PFSK-1 (cell line): Measurements from ENCODE around the gene C2orf42.

Experiments
- FOXP2 ChIP-seq: optimal IDR thresholded peaks from 2 replicates; pipeline ENCODE3; 2011; ENCODE audit warnings: borderline replicate concordance, control low read depth, inconsistent platforms; ENCODE audit not compliant: insufficient read depth; ENCODE audit errors: extremely low read length, extremely low read depth
- POLR2AphosphoS5 ChIP-seq: IDR thresholded peaks from 2 replicates; pipeline ENCODE4 v1.6.1; 2012; ENCODE audit warnings: low read depth, mild to moderate bottlenecking, control low read depth, low read length, moderate library complexity
- SIN3A ChIP-seq: IDR thresholded peaks from 2 replicates; pipeline ENCODE4 v1.6.1; 2012; ENCODE audit warnings: mild to moderate bottlenecking, low read length, moderate library complexity, borderline replicate concordance; ENCODE audit not compliant: insufficient read depth
- TAF1 ChIP-seq: IDR thresholded peaks from 2 replicates; pipeline ENCODE4 v1.6.1; 2012; ENCODE audit warnings: low read length, control low read depth, borderline replicate concordance; ENCODE audit not compliant: insufficient read depth
- TF ChIP-seq, protein P1 (sequence below), 2 experiments: IDR thresholded peaks; 2 replicates each; pipeline versions ENCODE4 v1.6.1 to v1.8.0; 2011 to 2012; ENCODE audit warnings: low read depth in 2 of 2, low read length in 2 of 2, control low read depth in 1 of 2, inconsistent platforms in 1 of 2, mild to moderate bottlenecking in 1 of 2, moderate library complexity in 1 of 2; ENCODE audit not compliant: insufficient read depth in 1 of 2

Gene C2orf42

GRCh38 chr2:70125498-70125898, 65.3 kb downstream of the C2orf42 start:
- no peak for TF ChIP-seq SIN3A
- TF ChIP-seq, protein P1, sequence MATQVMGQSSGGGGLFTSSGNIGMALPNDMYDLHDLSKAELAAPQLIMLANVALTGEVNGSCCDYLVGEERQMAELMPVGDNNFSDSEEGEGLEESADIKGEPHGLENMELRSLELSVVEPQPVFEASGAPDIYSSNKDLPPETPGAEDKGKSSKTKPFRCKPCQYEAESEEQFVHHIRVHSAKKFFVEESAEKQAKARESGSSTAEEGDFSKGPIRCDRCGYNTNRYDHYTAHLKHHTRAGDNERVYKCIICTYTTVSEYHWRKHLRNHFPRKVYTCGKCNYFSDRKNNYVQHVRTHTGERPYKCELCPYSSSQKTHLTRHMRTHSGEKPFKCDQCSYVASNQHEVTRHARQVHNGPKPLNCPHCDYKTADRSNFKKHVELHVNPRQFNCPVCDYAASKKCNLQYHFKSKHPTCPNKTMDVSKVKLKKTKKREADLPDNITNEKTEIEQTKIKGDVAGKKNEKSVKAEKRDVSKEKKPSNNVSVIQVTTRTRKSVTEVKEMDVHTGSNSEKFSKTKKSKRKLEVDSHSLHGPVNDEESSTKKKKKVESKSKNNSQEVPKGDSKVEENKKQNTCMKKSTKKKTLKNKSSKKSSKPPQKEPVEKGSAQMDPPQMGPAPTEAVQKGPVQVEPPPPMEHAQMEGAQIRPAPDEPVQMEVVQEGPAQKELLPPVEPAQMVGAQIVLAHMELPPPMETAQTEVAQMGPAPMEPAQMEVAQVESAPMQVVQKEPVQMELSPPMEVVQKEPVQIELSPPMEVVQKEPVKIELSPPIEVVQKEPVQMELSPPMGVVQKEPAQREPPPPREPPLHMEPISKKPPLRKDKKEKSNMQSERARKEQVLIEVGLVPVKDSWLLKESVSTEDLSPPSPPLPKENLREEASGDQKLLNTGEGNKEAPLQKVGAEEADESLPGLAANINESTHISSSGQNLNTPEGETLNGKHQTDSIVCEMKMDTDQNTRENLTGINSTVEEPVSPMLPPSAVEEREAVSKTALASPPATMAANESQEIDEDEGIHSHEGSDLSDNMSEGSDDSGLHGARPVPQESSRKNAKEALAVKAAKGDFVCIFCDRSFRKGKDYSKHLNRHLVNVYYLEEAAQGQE (IDR thresholded peaks at IDR 0.05; ENCODE audit: insufficient read depth in 1 of 2, low read depth in 2 of 2, low read length in 2 of 2), result no peak
- no peak for TF ChIP-seq POLR2AphosphoS5

GRCh38 chr2:70124983-70125480, 65.8 kb downstream of the C2orf42 start:
- TF ChIP-seq SIN3A, result no peak
- 0 out of 2 replicates have a peak, but pooled peaks have one; percentile 4 for TF ChIP-seq TAF1
- peak; percentile 40; the same call in 1 of the 2 replicates for TF ChIP-seq POLR2AphosphoS5

DNA sequence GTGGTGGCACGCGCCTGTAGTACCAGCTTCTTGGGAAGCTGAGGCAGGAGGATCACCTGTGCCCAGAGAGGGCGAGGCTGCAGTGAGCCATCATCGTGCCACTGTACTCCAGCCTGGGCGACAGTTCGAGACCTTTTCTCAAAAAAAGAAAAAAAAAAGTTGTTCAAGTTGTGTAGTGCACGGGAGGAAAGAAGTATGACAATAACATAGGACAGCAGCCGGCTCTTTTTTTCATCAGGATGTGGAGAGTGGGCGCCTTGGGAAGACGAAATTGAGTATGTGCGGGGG, 67.0 kb downstream of the C2orf42 start:
- 0 out of 2 replicates have a peak, but pooled peaks have one; percentile 20 for TF ChIP-seq TAF1
- peak; percentile 31; the same call in 1 of the 2 replicates for TF ChIP-seq POLR2AphosphoS5
- no peak for TF ChIP-seq FOXP2
- TF ChIP-seq, protein P1 (IDR thresholded peaks at IDR 0.05; ENCODE audit: insufficient read depth in 1 of 2, low read depth in 2 of 2, low read length in 2 of 2), result no peak

- TF ChIP-seq SIN3A (no peak), POLR2AphosphoS5 (peak; percentile 58), TAF1 (0 out of 2 replicates have a peak, but pooled peaks have one; percentile 69)
- TF ChIP-seq, protein P1 (IDR thresholded peaks at IDR 0.05; ENCODE audit: insufficient read depth in 1 of 2, low read depth in 2 of 2, low read length in 2 of 2), result 0 out of 4 replicates have a peak, but pooled peaks of 1 of the 2 experiments have one; percentile 6
These were observed 67.6 kb downstream of the C2orf42 start for GRCh38 chr2:70123051-70123828.

GRCh38 chr2:70122470-70122869, 68.3 kb downstream of the C2orf42 start:
- no peak for TF ChIP-seq FOXP2
- no peak for TF ChIP-seq SIN3A
- TF ChIP-seq, protein P1 (IDR thresholded peaks at IDR 0.05; ENCODE audit: insufficient read depth in 1 of 2, low read depth in 2 of 2, low read length in 2 of 2), result no peak
- TF ChIP-seq TAF1, result no peak
- TF ChIP-seq POLR2AphosphoS5, result no peak
